Measurements from ENCODE around the gene SERPING1. TPM values are rescaled to one million over a fixed set of nuclear protein-coding genes. Genes with fewer than 3 reads are reported as not detected.

Gene SERPING1
- total and polyA plus RNA-seq, 9 donors, result 31.4 to 97.7 (median 88.7) TPM

- H3K4me1 ChIP-seq (ENCODE audit: control insufficient read depth, insufficient read depth, low read length), result peaks cover 3% of the 10 kb centered on the region
- DNase-seq, result no peak
- no peaks in the 10 kb centered on the region for H3K9me3 ChIP-seq (replicated peaks; ENCODE audit: control insufficient read depth, low read depth, low read length)
- WGBS (ENCODE audit: insufficient coverage), result 100% methylated on average over 2 of the region's 3 CpGs
- H3K27me3 ChIP-seq (ENCODE audit: control insufficient read depth, insufficient read depth, low read length), result no peaks in the 10 kb centered on the region
- H3K4me3 ChIP-seq (ENCODE audit: low read length), result no peak overlapping the region
- H3K27ac ChIP-seq (ENCODE audit: low read length), result no peak overlapping the region
- no peaks in the 10 kb centered on the region for H3K36me3 ChIP-seq (ENCODE audit: control insufficient read depth, insufficient read depth, low read length)
Measured at GRCh38 chr11:57588046-57588710, 9.3 kb upstream of the SERPING1 start.

DNA sequence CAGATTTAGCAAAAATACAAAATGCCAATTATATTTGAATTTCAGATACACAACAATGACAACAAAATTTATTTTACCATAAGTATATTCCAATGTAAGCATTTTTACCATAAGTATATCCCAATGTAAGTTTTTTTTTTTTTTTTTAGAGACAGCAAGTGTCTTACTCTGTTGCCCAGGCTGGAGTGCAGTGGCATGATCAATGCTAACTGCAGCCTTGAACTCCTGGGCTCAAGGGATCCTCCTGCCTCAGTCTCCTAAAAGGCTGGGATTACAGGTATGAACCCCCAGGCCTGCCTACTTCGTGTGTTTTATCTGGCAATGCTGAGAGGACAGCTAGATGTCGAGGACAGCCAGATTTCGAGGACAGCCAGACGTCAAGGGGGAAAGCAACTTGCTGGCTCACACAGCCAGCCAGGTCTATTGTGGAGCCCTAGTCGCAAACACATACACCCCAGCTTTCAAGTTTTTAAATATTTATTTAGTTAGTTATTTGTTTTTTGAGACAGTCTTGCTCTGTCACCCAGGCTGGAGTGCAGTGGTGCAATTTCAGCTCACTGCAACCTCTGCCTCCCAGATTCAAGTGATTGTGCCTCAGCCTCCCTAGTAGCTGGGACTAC is 1.1 kb upstream of the SERPING1 start:
- Histone ChIP-seq H3K36me3 (ENCODE audit: control insufficient read depth, insufficient read depth, low read length) (peaks cover 2% of the 10 kb centered on the region), H3K27ac (ENCODE audit: low read length) (peak overlapping the region; percentile 90), H3K4me1 (ENCODE audit: control insufficient read depth, insufficient read depth, low read length) (peaks cover 29% of the 10 kb centered on the region), H3K9me3 (replicated peaks; ENCODE audit: control insufficient read depth, low read depth, low read length) (no peaks in the 10 kb centered on the region), H3K27me3 (ENCODE audit: control insufficient read depth, insufficient read depth, low read length) (no peaks in the 10 kb centered on the region), H3K4me3 (ENCODE audit: low read length) (no peak overlapping the region)
- WGBS (ENCODE audit: insufficient coverage), result 67% methylated on average over 2 of the region's 5 CpGs
- DNase-seq, result no peak

DNA sequence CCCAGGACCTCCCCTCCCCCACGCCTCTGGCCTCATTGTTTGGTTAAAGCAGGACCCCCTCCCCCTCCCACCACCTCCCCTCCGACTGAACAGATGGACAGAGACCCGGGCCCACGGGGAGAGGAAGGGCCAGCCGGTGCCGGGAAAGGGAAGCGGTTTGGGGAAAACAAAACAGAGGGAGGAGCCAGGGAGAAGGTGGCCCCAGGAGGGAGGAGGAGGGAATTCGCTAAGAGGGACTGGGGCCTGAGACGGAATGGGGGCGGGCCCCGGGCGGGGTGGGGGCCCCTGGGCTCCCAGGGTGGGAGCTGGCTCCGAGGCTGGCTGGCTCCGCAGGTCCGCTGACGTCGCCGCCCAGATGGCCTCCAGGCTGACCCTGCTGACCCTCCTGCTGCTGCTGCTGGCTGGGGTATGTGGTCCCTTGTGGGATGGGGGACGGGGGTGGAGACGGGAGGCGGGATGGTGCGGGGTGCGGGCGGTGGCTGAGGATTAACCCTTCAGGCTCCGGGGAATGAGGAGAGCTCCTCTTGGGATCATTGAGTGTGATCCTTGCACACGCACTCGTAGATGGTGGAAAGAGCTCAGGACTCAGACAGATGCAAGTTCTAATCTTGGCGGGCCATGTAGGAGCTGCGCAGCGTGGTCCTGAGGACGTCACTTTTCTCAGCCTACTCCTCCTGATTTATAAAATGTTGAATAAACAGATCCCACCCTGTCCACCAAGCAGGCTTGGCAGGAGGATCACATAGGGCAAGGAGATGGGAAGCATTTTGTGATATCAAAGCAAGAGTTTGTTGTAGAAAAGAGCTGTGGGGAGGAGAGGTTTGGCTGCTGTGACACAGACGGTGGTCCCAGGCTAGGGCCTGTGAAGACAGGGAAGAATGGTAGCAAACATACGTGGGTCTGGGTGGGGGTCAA is 688 bp downstream of the SERPING1 start:
- no peaks in the 10 kb centered on the region for H3K27me3 ChIP-seq (ENCODE audit: control insufficient read depth, insufficient read depth, low read length)
- peak overlapping the region; percentile 90 for H3K27ac ChIP-seq (ENCODE audit: low read length)
- H3K4me1 ChIP-seq (ENCODE audit: control insufficient read depth, insufficient read depth, low read length), result peaks cover 29% of the 10 kb centered on the region
- H3K9me3 ChIP-seq (replicated peaks; ENCODE audit: control insufficient read depth, low read depth, low read length), result no peaks in the 10 kb centered on the region
- 0% methylated on average over 20 of the region's 33 CpGs for WGBS (ENCODE audit: insufficient coverage)
- peak; percentile 95 for DNase-seq
- peaks cover 5% of the 10 kb centered on the region for H3K36me3 ChIP-seq (ENCODE audit: control insufficient read depth, insufficient read depth, low read length)
- peak overlapping the region; percentile 51 for H3K4me3 ChIP-seq (ENCODE audit: low read length)

GRCh38 chr11:57598831-57599155 is 1.3 kb downstream of the SERPING1 start:
- Histone ChIP-seq H3K36me3 (ENCODE audit: control insufficient read depth, insufficient read depth, low read length) (peaks cover 5% of the 10 kb centered on the region), H3K27ac (ENCODE audit: low read length) (peak overlapping the region; percentile 90), H3K9me3 (replicated peaks; ENCODE audit: control insufficient read depth, low read depth, low read length) (no peaks in the 10 kb centered on the region), H3K27me3 (ENCODE audit: control insufficient read depth, insufficient read depth, low read length) (no peaks in the 10 kb centered on the region), H3K4me3 (ENCODE audit: low read length) (peak overlapping the region; percentile 51), H3K4me1 (ENCODE audit: control insufficient read depth, insufficient read depth, low read length) (peaks cover 29% of the 10 kb centered on the region)
- WGBS (ENCODE audit: insufficient coverage), result 39% methylated on average over 3 of the region's 5 CpGs
- DNase-seq, result peak; percentile 53

DNA sequence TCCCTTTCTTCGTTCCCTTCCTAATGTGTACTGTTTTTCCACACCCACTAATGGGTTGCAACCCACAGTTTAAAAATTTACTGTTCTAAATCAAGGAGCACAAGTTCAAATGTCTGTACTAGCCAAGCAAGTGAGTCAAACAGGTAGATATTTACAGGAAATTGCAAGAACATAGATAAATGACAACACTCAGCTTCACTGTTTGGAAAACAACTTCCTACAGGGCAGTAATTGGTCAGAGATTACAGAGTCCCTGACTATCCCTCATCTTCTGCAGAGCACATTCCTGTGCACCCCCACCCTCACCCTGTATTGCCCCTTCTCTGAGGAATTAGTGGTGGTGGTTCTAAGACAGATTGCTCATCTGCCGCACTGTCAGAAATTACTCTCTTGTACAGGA is 1.9 kb downstream of the SERPING1 start:
- peak; percentile 18 for DNase-seq
- Histone ChIP-seq H3K4me3 (ENCODE audit: low read length) (peak overlapping the region; percentile 51), H3K27me3 (ENCODE audit: control insufficient read depth, insufficient read depth, low read length) (no peaks in the 10 kb centered on the region), H3K9me3 (replicated peaks; ENCODE audit: control insufficient read depth, low read depth, low read length) (no peaks in the 10 kb centered on the region), H3K27ac (ENCODE audit: low read length) (peak overlapping the region; percentile 90), H3K4me1 (ENCODE audit: control insufficient read depth, insufficient read depth, low read length) (peaks cover 31% of the 10 kb centered on the region), H3K36me3 (ENCODE audit: control insufficient read depth, insufficient read depth, low read length) (peaks cover 5% of the 10 kb centered on the region)
- WGBS (ENCODE audit: insufficient coverage), result 29% methylated on average over 1 of the region's 2 CpGs

- Histone ChIP-seq H3K36me3 (ENCODE audit: control insufficient read depth, insufficient read depth, low read length) (peaks cover 14% of the 10 kb centered on the region), H3K4me3 (ENCODE audit: low read length) (no peak overlapping the region), H3K27me3 (ENCODE audit: control insufficient read depth, insufficient read depth, low read length) (no peaks in the 10 kb centered on the region), H3K4me1 (ENCODE audit: control insufficient read depth, insufficient read depth, low read length) (peaks cover 31% of the 10 kb centered on the region), H3K27ac (ENCODE audit: low read length) (no peak overlapping the region), H3K9me3 (replicated peaks; ENCODE audit: control insufficient read depth, low read depth, low read length) (no peaks in the 10 kb centered on the region)
- 100% methylated on average over 1 of the region's 3 CpGs for WGBS (ENCODE audit: insufficient coverage)
- DNase-seq, result no peak
Measured at GRCh38 chr11:57601297-57601696, 3.8 kb downstream of the SERPING1 start.

GRCh38 chr11:57604296-57605027 is 7.0 kb downstream of the SERPING1 start:
- Histone ChIP-seq H3K4me3 (ENCODE audit: low read length) (no peak overlapping the region), H3K9me3 (replicated peaks; ENCODE audit: control insufficient read depth, low read depth, low read length) (no peaks in the 10 kb centered on the region), H3K27me3 (ENCODE audit: control insufficient read depth, insufficient read depth, low read length) (no peaks in the 10 kb centered on the region), H3K36me3 (ENCODE audit: control insufficient read depth, insufficient read depth, low read length) (peaks cover 17% of the 10 kb centered on the region), H3K4me1 (ENCODE audit: control insufficient read depth, insufficient read depth, low read length) (peaks cover 3% of the 10 kb centered on the region), H3K27ac (ENCODE audit: low read length) (no peak overlapping the region)
- peak; percentile 14 for DNase-seq
- WGBS (ENCODE audit: insufficient coverage), result 20% methylated on average over 1 of the region's 8 CpGs

- DNase-seq, result peak; percentile 8
- no peaks in the 10 kb centered on the region for H3K27me3 ChIP-seq (ENCODE audit: control insufficient read depth, insufficient read depth, low read length)
- H3K36me3 ChIP-seq (ENCODE audit: control insufficient read depth, insufficient read depth, low read length), result peaks cover 19% of the 10 kb centered on the region
- peaks cover 2% of the 10 kb centered on the region for H3K4me1 ChIP-seq (ENCODE audit: control insufficient read depth, insufficient read depth, low read length)
- no peak overlapping the region for H3K4me3 ChIP-seq (ENCODE audit: low read length)
- no peak overlapping the region for H3K27ac ChIP-seq (ENCODE audit: low read length)
- WGBS (ENCODE audit: insufficient coverage), result 90% methylated on average over 3 of the region's 5 CpGs
- H3K9me3 ChIP-seq (replicated peaks; ENCODE audit: control insufficient read depth, low read depth, low read length), result no peaks in the 10 kb centered on the region
Measured at GRCh38 chr11:57605028-57605420, 7.5 kb downstream of the SERPING1 start.

GRCh38 chr11:57610170-57610569 is 12.7 kb downstream of the SERPING1 start:
- no peak overlapping the region for H3K27ac ChIP-seq (ENCODE audit: low read length)
- no peak for DNase-seq
- H3K27me3 ChIP-seq (ENCODE audit: control insufficient read depth, insufficient read depth, low read length), result no peaks in the 10 kb centered on the region
- H3K4me3 ChIP-seq (ENCODE audit: low read length), result no peak overlapping the region
- 93% methylated on average over 2 of the region's 4 CpGs for WGBS (ENCODE audit: insufficient coverage)
- no peaks in the 10 kb centered on the region for H3K4me1 ChIP-seq (ENCODE audit: control insufficient read depth, insufficient read depth, low read length)
- H3K9me3 ChIP-seq (replicated peaks; ENCODE audit: control insufficient read depth, low read depth, low read length), result no peaks in the 10 kb centered on the region
- peaks cover 31% of the 10 kb centered on the region for H3K36me3 ChIP-seq (ENCODE audit: control insufficient read depth, insufficient read depth, low read length)

Measured in muscle of leg (tissue), 11 donors.